ENCODE measurements around the gene PPP4R3B.

Gene PPP4R3B

DNA sequence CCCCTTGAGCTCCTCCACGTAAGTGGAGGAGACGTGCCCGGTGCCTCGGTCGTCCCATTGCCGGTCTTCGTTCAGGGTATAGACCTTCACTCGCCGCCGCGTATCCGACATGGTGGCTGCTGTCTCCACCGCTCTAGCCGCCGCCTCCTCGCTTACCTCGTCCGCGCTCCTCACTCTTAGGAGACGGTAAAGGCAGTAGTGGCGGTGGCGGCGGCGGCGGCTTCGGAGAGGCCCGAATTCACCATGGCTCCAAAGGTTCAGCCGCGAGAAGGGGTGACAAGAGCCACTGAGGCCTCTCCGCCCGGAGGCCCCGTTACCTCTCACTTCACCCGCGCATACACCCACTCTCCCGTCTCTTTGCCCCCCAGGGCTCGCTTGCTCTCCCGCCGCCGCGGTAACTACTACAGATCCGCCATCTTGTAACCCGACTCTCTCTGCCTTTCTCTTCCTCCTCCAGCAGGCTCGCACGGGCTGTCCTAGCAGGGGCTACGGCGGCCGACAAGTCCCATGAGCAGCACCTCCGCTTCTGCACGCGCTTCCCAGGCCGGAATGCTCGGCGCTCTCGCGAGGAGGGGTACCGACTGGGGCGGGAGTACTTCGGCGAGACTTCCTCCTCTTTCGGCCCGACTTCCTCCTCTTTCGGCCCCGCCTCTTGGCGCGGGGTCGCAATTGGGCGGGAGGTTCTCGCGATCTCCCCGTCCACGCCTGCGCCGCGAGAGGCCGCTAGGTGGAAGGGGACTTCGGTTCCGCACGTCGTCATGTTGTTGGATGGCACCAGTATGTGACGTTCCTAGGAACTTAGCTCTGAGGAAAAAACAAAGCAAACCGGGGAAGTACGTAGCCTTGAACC is at the start of gene PPP4R3B:
PPP4R3B (minus strand) TSS at position 448 of the 850 bp plus-strand sequence; CDS start at position 111, 337 bp downstream.
- DNase-seq (ENCODE audit: low read depth in 4 of 4, low spot score in 1 of 4) = peak; percentile 80 to 96 (median 90)

GRCh38 chr2:55653255-55653654 is 35.8 kb upstream of the PPP4R3B start:
- no peak for DNase-seq (ENCODE audit: low read depth in 4 of 4, low spot score in 1 of 4)

DNA sequence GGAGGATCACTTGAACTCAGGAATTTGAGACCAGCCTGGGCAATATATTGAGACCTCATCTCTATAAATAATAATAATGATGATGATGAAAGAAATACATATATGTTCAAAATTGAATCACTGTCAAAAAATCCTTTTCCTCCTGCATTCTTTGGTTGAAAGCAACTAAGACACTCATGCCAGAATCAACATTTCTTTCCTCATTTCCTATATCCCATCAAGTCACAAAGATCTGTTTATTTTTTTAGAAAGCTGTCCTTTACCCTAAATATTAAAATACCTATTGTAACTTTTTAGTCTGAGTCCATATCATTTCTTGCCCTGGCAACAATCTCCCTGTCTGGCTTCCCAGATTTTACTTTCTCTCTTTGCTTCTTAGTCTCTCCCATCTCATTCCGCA is 31.8 kb upstream of the PPP4R3B start:
- no peak for DNase-seq (ENCODE audit: low read depth in 4 of 4, low spot score in 1 of 4)

DNA sequence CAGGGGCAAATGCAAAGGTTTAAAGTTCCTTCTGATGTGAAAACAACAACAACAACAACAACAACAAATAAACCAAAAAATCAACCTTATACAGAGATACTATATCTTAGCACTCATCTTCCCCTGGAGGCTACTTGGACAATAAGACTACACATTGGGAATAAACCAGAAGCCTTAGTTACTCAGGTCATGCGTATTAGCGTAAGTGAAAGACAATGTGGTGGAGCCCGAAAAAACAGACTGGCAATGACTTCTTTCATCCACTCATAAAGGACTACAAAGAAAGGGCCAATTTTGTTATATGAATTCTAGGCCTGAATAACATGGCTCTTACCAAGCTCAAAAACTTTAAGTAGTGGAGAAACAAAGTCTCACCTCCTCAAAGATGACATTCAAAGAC is 19.4 kb upstream of the PPP4R3B start:
- no peak for DNase-seq (ENCODE audit: low read depth in 4 of 4, low spot score in 1 of 4)

- DNase-seq (ENCODE audit: low read depth in 4 of 4, low spot score in 1 of 4) = no peak
Observed at GRCh38 chr2:55628931-55629330, 11.5 kb upstream of the PPP4R3B start.

- DNase-seq (ENCODE audit: low read depth in 4 of 4, low spot score in 1 of 4) = no peak
Observed at GRCh38 chr2:55627915-55628314, 10.5 kb upstream of the PPP4R3B start.

GRCh38 chr2:55621802-55622201 is 4.4 kb upstream of the PPP4R3B start:
- no peak for DNase-seq (ENCODE audit: low read depth in 4 of 4, low spot score in 1 of 4)

DNA sequence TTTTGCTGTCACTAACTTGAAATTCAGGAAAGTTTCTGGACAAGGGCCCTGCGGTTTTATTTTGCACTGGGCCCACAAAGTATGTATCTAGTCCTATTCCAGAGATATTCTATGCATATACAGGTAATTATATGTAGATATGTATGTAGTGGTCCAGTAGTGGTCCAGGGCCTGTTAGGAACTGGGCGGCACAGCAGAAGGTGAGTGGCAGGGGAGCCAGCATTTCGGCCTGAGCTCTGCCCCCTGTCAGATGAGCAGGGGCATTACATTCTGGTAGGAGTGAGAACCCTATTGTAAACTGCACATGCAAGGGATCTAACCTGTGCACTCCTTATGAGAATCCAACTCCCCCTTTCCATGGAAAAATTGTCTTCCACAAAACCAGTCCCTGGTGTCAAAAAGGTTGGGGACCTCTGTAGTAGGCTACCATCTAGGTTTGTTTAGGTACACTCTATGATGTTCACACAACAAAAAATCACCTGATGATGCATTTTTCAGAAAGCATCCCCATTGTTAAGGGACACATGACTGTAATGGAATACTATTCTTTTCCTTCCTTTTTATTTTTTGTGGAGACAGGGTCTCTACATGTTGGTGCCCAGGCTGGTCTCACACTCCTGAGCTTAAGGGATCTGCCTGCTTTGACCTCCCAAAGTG is 2.8 kb upstream of the PPP4R3B start:
- DNase-seq (ENCODE audit: low read depth in 4 of 4, low spot score in 1 of 4) = no peak

DNA sequence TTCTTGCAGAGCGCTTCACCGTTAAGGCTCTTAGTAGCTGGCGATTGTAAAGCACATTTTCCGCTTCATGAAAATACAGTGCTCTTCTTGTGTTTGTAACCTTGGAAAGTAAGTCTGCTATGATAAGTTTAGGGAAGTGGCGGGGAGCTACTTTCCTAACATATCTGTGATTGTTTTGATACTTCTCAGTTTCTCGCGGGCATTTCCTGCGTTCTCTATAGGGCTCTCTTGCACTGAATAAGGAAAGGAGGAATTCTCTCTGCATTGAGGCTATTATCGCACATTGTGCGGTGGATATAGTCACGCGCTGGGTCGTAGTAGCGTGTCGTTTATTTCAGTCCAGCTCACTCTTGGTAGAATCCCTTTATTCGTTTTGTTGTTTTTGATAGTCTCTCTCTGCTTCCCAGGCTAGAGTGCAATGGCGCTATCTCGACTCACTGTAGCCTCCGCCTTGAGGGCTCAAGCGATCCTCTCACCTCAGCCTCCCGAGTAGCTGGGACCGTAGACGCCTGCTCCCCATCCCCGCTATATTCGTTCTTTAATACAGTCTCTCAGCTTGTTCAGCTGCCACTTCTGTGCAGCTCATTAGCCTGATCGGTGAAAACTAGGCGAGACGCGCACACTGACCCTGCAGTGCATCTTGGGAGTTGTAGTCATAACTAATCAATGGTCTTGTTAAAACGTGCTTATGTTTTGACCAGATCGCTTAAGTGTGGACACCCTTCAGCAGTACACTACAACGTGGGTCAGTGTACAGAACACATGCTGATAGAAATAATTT is 1.0 kb upstream of the PPP4R3B start:
- peak in 3 of 4 experiments; percentile 21 to 34 (median 31) for DNase-seq (ENCODE audit: low read depth in 4 of 4, low spot score in 1 of 4)

DNA sequence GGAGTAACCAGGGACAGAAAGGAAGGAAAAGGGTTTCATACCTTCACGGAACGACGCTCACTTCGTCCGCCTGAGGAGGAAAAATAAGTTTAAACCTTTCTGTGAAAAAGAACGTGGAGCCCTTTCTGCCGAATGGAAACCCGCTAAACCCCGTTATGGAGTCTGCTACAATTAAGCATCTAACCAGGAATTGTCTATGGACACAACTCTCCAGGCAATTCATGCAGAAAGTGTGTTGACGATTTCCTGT is 528 bp upstream of the PPP4R3B start:
- DNase-seq (ENCODE audit: low read depth in 4 of 4, low spot score in 1 of 4) = no peak

- peak in 2 of 4 experiments; percentile 8 to 20 for DNase-seq (ENCODE audit: low read depth in 4 of 4, low spot score in 1 of 4)
Observed at GRCh38 chr2:55616551-55617174, 759 bp downstream of the PPP4R3B start.

DNA sequence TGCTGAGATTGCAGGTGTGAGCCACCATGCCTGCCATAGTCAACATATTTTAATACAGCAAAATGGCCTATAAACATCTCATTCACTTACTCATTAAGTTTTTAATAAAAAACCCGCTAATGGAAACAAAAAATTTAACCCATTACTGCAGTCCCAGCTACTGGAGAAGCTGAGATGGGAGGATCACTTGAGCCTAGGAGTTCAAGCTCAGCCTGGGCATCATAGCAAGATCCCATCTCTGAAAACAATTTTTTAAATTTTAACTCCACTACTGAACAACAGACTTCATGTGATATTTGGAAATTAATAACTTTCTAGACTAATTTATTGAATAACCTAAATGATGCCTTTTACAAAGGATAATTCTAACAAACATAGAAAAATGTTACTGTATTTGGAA is 5.4 kb downstream of the PPP4R3B start:
- no peak for DNase-seq (ENCODE audit: low read depth in 4 of 4, low spot score in 1 of 4)

DNA sequence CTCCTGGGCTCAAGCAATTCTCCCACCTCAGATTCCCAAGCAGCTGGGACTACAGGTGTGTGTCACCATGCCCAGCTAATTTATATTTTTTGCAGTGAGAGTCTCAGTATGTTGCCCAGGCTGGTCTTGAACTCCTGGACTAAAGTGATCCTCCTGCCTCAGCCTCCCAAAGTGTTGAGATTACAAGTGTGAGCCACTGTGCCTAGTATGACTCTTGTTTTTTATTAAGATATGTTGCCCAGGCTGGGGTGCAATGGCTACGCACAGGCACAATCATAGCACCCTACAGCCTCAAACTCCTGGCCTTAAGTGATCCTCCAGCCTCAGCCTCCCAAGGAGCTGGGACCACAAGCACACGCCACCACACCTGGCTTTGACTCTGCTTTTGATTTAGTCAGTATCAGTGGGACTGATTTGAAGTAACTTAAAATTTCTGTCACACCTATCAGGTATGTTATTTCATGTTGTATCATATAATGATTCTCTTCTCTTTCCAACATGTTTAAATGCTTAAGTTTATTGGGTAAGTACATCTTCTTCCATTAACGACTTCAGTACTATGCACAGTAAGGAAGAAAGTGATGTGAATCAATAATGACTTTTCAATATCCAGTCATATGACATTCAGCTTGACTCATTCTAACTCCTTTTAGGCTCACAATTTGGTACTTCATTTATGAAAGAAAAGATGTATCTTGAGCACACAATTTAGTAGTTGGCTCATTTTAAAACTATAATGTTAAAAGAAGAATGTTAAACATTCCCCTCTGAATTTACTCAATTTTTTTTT is 6.3 kb downstream of the PPP4R3B start:
- DNase-seq (ENCODE audit: low read depth in 4 of 4, low spot score in 1 of 4) = no peak

DNA sequence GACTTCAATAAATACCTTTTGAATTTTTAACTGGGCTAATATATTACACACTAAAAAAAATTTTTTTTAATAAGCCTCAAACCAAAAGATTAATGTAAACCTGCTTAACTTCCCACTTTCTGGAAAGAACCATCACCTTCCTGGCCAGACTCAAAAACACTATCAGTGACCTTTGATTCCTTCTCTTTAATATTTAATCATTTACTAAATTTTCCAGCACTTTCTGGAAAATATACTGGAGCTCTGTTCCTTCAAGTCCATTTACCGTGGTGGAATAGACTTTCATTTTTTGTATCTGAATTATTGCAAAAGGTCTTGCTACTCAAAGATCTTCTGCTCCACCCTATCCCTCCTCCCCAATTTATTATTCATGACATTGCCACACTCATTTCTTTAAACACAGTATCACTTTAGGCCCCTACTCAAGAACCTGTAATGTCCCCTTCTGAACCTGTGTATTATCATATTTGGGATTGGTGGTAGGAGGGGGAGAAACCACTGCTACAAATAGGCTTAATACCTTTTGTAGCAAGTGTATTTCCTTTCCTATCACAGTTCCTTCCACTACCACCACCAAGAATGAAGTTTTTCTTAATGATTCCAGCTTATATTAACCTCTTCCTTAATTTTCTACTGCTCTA is 7.4 kb downstream of the PPP4R3B start:
- DNase-seq (ENCODE audit: low read depth in 4 of 4, low spot score in 1 of 4) = no peak

GRCh38 chr2:55609193-55609794 is 8.1 kb downstream of the PPP4R3B start:
- no peak for DNase-seq (ENCODE audit: low read depth in 4 of 4, low spot score in 1 of 4)

DNA sequence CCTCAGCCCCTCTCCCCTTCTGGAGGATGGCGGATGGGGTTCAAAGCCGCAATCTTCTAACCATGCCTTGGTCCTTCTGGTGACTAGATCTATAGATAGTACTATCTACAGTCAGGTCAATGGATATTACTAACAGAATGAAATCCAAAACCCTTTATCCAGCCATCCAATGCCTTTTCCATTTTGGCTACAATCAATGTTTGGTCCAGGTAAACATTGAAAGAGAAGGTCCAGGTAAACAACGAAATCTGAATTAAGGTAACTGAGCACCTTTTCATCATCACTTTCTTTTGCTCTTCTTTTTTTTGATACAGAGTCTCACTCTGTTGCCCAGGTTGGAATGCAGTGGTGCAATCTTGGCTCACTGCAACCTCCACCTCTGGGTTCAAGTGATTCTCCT is 9.7 kb downstream of the PPP4R3B start:
- no peak for DNase-seq (ENCODE audit: low read depth in 4 of 4, low spot score in 1 of 4)

GRCh38 chr2:55604027-55604565 is 13.3 kb downstream of the PPP4R3B start:
- no peak for DNase-seq (ENCODE audit: low read depth in 4 of 4, low spot score in 1 of 4)

- DNase-seq (ENCODE audit: low read depth in 4 of 4, low spot score in 1 of 4) = no peak
Observed at GRCh38 chr2:55601849-55602248, 15.6 kb downstream of the PPP4R3B start.

DNA sequence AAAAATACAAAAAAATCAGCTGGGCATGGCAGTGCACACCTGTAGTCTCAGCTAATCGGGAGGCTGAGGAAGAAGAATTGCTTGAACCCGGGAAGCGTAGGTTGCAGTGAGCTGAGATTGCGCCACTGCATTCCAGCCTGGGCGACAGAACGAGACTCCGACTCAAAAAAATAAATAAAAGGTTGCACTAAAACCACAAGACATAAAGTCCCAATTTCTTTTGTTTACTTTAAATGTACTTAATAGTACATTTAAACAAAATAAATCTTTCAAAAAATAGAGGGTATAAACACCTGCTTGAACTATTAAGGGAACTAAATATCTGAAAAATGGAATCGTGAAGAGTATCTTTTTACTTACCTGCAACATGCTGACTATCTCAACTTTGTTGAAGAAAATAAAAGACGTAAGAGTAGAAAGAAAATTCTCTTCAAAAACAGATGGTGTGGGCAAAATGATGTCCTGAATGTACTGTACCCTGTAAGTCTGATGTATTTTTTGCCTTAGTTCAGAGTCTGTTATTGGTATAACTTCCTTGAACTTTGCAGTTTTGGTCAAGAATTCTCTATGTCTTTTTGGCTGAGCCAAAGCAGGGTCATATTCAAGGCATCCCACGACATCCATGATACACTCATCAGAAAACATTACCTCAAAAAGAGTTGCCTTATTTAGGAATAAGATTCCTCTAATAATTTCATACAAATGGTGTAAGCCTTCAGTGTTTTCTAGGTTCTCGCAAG is 19.2 kb downstream of the PPP4R3B start:
- no peak for DNase-seq (ENCODE audit: low read depth in 4 of 4, low spot score in 1 of 4)

Data from stimulated activated CD4-positive, alpha-beta T cell treated with anti-CD3 and anti-CD28 coated beads, Interleukin-1b, Interleukin-23, amount 100 ng/mL, for 24 hours (primary cell).